Measurements from ENCODE around the gene ZC3H7A.
A peak's percentile ranks its signal among the peaks of the same experiment; 100 is the strongest.
"Not testable (repeated sequence)": the region's sequence is repeated elsewhere in the genome, so short reads cannot be mapped to it uniquely, and the experiment has no call there.

ZC3H7A gene

GRCh38 chr16:11797166-11797956 lies at the start of gene ZC3H7A:
Gene ZC3H7A, minus strand, starts transcription at chr16:11797258. Its CDS starts 14,904 bp downstream, at chr16:11782354.
- DNase-seq, result peak; percentile 76 to 81

- DNase-seq, result no peak
Observed at GRCh38 chr16:11844499-11844898, 47.4 kb upstream of the ZC3H7A start.

DNA sequence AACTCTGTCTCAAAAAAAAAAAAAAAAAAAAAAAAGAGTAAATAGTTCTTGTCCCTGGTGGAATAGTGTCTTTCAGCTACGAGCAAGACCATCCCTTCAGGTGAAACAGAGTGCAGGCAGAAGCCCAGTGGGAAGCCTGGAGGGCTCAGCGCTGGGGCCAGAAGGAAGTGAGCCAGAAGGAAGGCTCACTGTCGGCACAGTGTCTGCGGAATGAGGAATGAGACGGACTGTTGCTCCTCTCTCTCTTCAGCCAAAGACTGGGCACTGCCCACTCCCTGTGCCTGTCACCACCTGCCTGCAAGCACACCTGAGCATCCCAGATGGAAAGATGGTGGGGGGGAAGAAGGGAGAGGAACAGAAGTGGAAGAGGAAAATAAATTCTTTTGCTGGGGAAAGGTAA lies 46.8 kb upstream of the ZC3H7A start:
- no peak for DNase-seq

DNA sequence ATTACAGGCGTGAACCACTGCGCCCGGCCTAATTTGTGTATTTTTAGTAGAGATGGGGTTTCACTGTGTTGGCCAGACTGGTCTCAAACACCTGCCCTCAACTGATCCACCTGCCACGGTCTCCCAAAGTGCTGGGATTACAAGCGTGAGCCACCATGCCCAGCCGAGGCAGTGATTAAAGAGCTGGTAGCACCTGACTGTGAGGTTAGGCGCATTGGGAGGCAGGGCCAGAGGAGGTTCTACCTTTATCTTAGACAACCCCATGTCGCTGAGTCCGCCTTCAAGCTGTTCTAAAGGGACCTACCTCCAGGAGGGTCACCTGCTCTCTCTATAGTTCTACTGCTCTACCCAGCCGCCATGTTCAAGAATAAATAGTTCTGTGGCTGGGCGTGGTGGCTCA lies 46.1 kb upstream of the ZC3H7A start:
- no peak for DNase-seq

GRCh38 chr16:11841026-11841425 lies 44.0 kb upstream of the ZC3H7A start:
- DNase-seq, result no peak

DNA sequence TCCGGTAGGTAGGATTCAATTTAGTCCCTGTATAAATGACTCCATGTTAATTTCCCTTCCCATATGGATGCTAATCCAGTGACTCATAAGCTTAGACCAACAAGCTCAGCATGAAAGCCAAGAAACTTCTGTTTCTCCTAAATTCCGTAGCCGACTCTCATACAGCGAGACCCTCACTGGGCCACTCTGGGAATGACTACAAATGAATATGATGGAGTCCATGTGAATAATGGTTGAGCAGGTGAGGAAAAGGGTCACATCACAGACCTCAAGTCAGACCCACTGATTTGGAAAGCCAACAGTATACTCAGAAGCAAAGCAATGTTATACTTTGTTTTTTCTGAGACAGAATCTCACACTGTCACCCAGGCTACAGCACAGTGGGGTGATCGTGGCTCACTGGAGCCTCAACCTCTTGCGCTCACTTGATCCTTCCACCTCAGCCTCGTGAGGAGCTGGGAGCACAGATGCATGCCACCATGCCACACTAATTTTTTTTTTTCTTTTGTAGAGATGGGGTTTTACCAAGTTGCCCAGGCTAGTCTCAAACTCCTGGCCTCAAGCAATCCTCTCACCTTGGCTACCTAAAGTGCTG lies 39.7 kb upstream of the ZC3H7A start:
- DNase-seq, result no peak

- no peak for DNase-seq
Observed at GRCh38 chr16:11835891-11836649, 39.0 kb upstream of the ZC3H7A start.

DNA sequence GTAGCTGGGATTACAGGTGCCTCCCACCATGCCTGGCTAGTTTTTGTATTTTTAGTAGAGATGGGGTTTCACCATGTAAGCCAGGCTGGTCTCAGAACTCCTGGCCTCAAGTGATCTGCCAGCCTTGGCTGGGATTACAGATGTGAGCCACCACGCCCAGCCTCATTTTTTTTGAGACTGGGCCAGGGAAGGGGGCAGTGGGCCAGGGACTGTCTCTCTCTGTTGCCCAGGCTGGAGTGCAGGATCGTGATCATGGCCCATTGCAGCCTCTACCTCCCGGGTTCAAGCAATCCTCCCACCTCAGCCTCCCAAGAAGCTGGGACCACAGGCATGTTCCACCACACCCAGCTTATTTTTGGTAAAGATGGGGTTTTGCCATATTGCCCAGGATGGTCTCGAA lies 38.3 kb upstream of the ZC3H7A start:
- no peak for DNase-seq

GRCh38 chr16:11833951-11834695 lies 37.1 kb upstream of the ZC3H7A start:
- peak; percentile 3 to 21 for DNase-seq

DNA sequence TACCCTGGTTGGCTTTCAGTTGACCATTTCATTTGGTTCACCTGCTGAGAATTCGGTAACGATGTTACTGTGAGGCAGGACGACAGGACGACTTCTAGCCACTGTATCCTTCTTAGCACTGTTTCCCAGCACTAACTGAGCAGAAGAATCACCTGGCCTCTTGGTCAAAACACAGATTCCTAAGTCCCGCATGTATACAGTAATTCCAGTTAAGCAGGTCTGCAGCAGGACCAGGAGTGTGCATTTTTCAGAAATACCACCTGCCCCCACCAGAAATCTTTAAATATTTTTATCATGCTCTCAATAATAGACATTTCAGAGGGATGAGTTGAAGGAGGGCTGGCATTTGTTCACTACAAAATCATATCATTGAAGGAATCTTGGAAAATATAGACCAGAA lies 31.6 kb upstream of the ZC3H7A start:
- DNase-seq, result no peak

GRCh38 chr16:11825520-11826165 lies 28.6 kb upstream of the ZC3H7A start:
- not testable (repeated sequence) for DNase-seq

GRCh38 chr16:11824362-11824761 lies 27.3 kb upstream of the ZC3H7A start:
- DNase-seq, result peak in 1 of 2 experiments; percentile 0

DNA sequence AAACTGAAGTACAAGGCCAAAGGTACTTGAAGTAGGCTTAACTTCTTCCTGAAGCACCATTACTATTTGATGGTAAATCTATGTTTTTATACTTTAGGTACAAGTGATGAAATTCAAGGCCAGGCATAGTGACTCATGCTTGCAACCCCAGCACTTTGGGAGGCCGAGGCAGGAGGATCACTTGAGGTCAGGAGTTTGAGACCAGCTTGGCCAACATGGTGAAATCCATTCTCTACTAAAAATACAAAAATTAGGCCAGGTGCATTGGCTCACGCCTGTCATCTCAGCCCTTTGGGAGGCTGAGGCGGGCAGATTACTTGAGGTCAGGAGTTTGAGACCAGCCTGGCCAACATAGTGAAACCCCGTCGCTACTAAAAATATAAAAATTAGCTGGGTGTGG lies 26.6 kb upstream of the ZC3H7A start:
- not testable (repeated sequence) for DNase-seq

GRCh38 chr16:11819798-11820197 lies 22.7 kb upstream of the ZC3H7A start:
- peak; percentile 84 for DNase-seq

GRCh38 chr16:11818970-11819369 lies 21.9 kb upstream of the ZC3H7A start:
- not testable (repeated sequence) for DNase-seq

- DNase-seq, result no peak
Observed at GRCh38 chr16:11816123-11816522, 19.1 kb upstream of the ZC3H7A start.

- DNase-seq, result not testable (repeated sequence)
Observed at GRCh38 chr16:11814800-11815199, 17.7 kb upstream of the ZC3H7A start.

DNA sequence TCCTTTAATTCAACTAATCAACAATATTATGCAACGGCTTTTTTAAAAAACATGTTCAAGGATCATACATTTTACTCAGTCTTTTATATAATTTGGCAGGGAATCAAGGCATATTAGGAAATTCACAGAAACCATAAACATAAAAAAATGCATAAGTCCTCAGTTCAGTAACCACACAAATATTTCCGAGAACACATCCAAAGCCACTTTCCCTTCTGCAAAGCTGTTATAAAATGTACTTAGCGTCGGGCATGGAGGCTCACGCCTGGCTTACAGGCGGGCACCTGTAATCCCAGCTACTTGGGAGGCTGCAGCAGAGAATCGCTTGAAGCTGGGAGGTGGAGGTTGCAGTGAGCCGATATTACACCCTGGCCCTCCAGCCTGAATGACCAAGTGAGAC lies 9.7 kb upstream of the ZC3H7A start:
- DNase-seq, result no peak

DNA sequence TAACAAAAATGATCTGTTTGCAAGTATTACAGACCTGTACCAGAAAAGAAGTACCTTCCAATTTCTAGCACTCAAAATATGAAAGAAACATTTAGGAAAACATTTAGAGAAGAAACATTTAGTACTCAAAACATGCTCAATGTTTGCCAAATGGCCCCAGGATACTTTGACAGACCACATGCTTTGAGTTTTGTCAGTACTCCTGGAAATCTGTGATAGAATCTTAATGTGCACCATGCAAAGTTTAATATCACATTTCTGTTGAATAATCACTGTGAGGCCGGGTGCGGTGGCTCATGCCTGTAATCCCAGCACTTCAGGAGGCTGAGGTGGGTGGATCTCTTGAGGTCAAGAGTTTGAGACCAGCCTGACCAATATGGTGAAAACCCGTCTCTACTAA lies 8.5 kb upstream of the ZC3H7A start:
- no peak for DNase-seq

GRCh38 chr16:11801481-11802021 lies 4.5 kb upstream of the ZC3H7A start:
- DNase-seq, result no peak

DNA sequence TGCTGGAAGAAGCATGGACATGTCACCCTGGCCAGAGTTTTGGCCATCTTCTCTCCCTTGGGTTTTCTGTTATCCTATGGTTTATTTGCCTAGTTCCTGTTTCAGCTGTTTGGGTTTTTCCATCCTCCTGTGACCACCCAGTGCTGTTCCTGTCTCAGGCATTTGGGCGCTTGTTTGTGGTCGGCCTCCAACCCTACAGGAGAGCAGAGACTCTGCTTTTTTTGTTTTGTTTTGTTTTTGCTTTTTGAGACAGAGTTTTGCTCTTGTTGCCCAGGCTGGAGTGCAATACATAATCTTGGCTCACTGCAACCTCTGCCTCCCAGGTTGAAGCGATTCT lies 3.3 kb upstream of the ZC3H7A start:
- no peak for DNase-seq
